ENCODE measurements around the gene TSC22D2.

GRCh38 chr3:150495563-150496168 lies 87.6 kb downstream of the TSC22D2 start:
- TF ChIP-seq CTCF (IDR thresholded peaks at IDR 0.05) (peak; percentile 59 to 92 (median 89)), POLR2A (IDR thresholded peaks at IDR 0.05) (no peak)
